HepG2 (cell line): Measurements from ENCODE around the gene LYPD6. TPM values are rescaled to one million over a fixed set of nuclear protein-coding genes. Genes with fewer than 3 reads are reported as not detected.
A peak's percentile ranks its signal among the peaks of the same experiment; 100 is the strongest.

Source experiments
- ATAC-seq: fragments of 200-7000 bp; cut with Tn5 transposase; 3 replicates; pipeline ENCODE4 v1.9.1; 2020; ENCODE audit warnings: mild to moderate bottlenecking, moderate library complexity
- BruUV-seq: library from RNA; stranded (reverse); fragments of 400-500 nt; replicated peaks from 2 replicates; lab custom pipeline; 2021; lab: Mats Ljungman, UMichigan
- CTCF ChIA-PET: fragments of 300-600 bp; formaldehyde crosslinking; extraction: SDS; loops from one replicate; lab custom pipeline; 2021; ENCODE audit warnings: low total read pairs, inconsistent platforms, low intra/inter-chr PET ratio; lab: Yijun Ruan, JAX
- POLR2A ChIA-PET: fragments of 350-600 bp; sonication (Branson Sonifier 250); formaldehyde crosslinking; loops from one replicate; lab custom pipeline; 2020; ENCODE audit warnings: antibody characterized with exemption, inconsistent platforms; lab: Yijun Ruan, JAX
- DNase-seq: peaks from one replicate; pipeline ENCODE4 v3.0.0-alpha.2; 2015; ENCODE audit warnings: low spot score
- FAIRE-seq: peaks from 3 replicates; lab custom pipeline; 2011; peaks lifted over from hg19 to GRCh38; lab: Jason Lieb, UNC
- H2AFZ ChIP-seq: one replicate; pipeline ENCODE4 v1.6.1; 2011; ENCODE audit warnings: low read length, inconsistent platforms
- H3K27ac ChIP-seq: fragments of 300-600 bp; 3 replicates; pipeline ENCODE4 v1.8.0; 2011; ENCODE audit warnings: mixed run types, mild to moderate bottlenecking, mixed read lengths, low read length, inconsistent platforms; ENCODE audit not compliant: insufficient read depth; ENCODE audit errors: extremely low read length
- H3K27me3 ChIP-seq, 2 experiments: fragments of 200-600 bp in 1 of 2; 2 replicates in 1 of 2; 3 replicates in 1 of 2; pipeline versions ENCODE4 v1.6.0 to v1.8.0; 2011; ENCODE audit warnings: low read length in 2 of 2, mild to moderate bottlenecking in 2 of 2, moderate library complexity in 2 of 2, inconsistent platforms in 1 of 2; ENCODE audit not compliant: insufficient read depth in 2 of 2, control insufficient read depth in 1 of 2
- H3K36me3 ChIP-seq, 2 experiments: fragments of 200-600 bp in 1 of 2; replicated peaks in 1 of 2; 2 replicates in 1 of 2; 3 replicates in 1 of 2; pipeline versions ENCODE4 v1.5.1 to v1.8.0; 2011; ENCODE audit warnings: low read length in 2 of 2, inconsistent platforms in 1 of 2; ENCODE audit not compliant: insufficient read depth in 2 of 2, control insufficient read depth in 1 of 2
- H3K4me1 ChIP-seq: 2 replicates; pipeline ENCODE4 v1.5.1; 2012; ENCODE audit warnings: low read length, inconsistent platforms; ENCODE audit not compliant: insufficient read depth
- H3K4me2 ChIP-seq: 2 replicates; pipeline ENCODE4 v1.6.0; 2011; ENCODE audit warnings: low read depth, low read length, inconsistent platforms
- H3K4me3 ChIP-seq, 3 experiments: fragments of 200-600 bp in 1 of 3; sonication (generic), shearing (Covaris generic) in 1 of 3; replicated peaks in 1 of 3; 2 replicates each; pipeline ENCODE4 v1.5.1; 2011 to 2016; ENCODE audit warnings: low read length in 3 of 3, inconsistent platforms in 2 of 3, low read depth in 2 of 3, mild to moderate bottlenecking in 2 of 3, control low read depth in 1 of 3, mixed read lengths in 1 of 3; ENCODE audit not compliant: insufficient read depth in 1 of 3
- H3K79me2 ChIP-seq: one replicate; pipeline ENCODE4 v1.6.1; 2011; ENCODE audit warnings: low read length, inconsistent platforms; ENCODE audit not compliant: insufficient read depth
- H3K9ac ChIP-seq: 2 replicates; pipeline ENCODE4 v1.6.0; 2011; ENCODE audit warnings: mild to moderate bottlenecking, low read depth, low read length, inconsistent platforms; ENCODE audit not compliant: insufficient read depth
- H3K9me3 ChIP-seq: 2 replicates; pipeline ENCODE4 v1.5.1; 2012; ENCODE audit warnings: mild to moderate bottlenecking, low read length
- H4K20me1 ChIP-seq: 2 replicates; pipeline ENCODE4 v1.6.0; 2011; ENCODE audit warnings: inconsistent platforms, mild to moderate bottlenecking, low read length, moderate library complexity; ENCODE audit not compliant: insufficient read depth
- ARNT2 ChIP-seq: sonication (generic); formaldehyde crosslinking; IDR thresholded peaks from 2 replicates; pipeline ENCODE4 v1.8.0; 2022; ENCODE audit warnings: mild to moderate bottlenecking, low read depth, missing genetic modification reagents, moderate library complexity
- ATRX ChIP-seq: sonication (generic); formaldehyde crosslinking; IDR thresholded peaks from 2 replicates; pipeline ENCODE4 v1.4.0; 2020; ENCODE audit warnings: missing genetic modification reagents, borderline replicate concordance
- CHD2 ChIP-seq: IDR thresholded peaks from 2 replicates; pipeline ENCODE4 v1.6.1; 2011; ENCODE audit warnings: low read depth, low read length, improper control_type of control experiment
- HNRNPK ChIP-seq: fragments of 200-400 bp; formaldehyde crosslinking; IDR thresholded peaks from 2 replicates; pipeline ENCODE4 v1.6.1; 2018; ENCODE audit warnings: low read length, low read depth, moderate library complexity, mild to moderate bottlenecking; ENCODE audit not compliant: poor library complexity, severe bottlenecking
- KDM2A ChIP-seq: sonication (generic); formaldehyde crosslinking; IDR thresholded peaks from 2 replicates; pipeline ENCODE4 v1.4.0; 2020; ENCODE audit warnings: low read depth, missing genetic modification reagents, borderline replicate concordance
- KMT2B ChIP-seq: IDR thresholded peaks from 2 replicates; pipeline ENCODE4 v1.6.1; 2016; ENCODE audit warnings: missing genetic modification reagents, missing compliant biosample characterization
- MEIS1 ChIP-seq: sonication (generic); formaldehyde crosslinking; IDR thresholded peaks from 2 replicates; pipeline ENCODE4 v1.9.0; 2021; ENCODE audit warnings: mild to moderate bottlenecking, missing genetic modification reagents, moderate library complexity, borderline replicate concordance
- NFE2L2 ChIP-seq: fragments of 150-350 bp; IDR thresholded peaks from 2 replicates; pipeline ENCODE4 v1.6.1; 2014; ENCODE audit warnings: low read length
- NKX3-1 ChIP-seq: sonication (generic); formaldehyde crosslinking; IDR thresholded peaks from 2 replicates; pipeline ENCODE4 v1.5.0; 2020; ENCODE audit warnings: missing genetic modification reagents
- PCBP2 ChIP-seq: fragments of 200-400 bp; formaldehyde crosslinking; optimal IDR thresholded peaks from 2 replicates; pipeline ENCODE3; 2018; ENCODE audit warnings: low read length, low read depth; ENCODE audit not compliant: poor library complexity, severe bottlenecking
- TP53 ChIP-seq: sonication (generic); formaldehyde crosslinking; conservative IDR thresholded peaks from 2 replicates; pipeline ENCODE4 v1.4.0; 2020; ENCODE audit warnings: missing genetic modification reagents
- ZKSCAN8 ChIP-seq: IDR thresholded peaks from 2 replicates; pipeline ENCODE4 v1.6.1; 2016; ENCODE audit warnings: borderline replicate concordance, missing genetic modification reagents, missing compliant biosample characterization
- ZNF121 ChIP-seq: sonication (generic); formaldehyde crosslinking; IDR thresholded peaks from 2 replicates; pipeline ENCODE4 v1.5.0; 2020; ENCODE audit warnings: mild to moderate bottlenecking, missing genetic modification reagents
- ZNF274 ChIP-seq: sonication (generic); formaldehyde crosslinking; IDR thresholded peaks from 2 replicates; pipeline ENCODE4 v1.5.1; 2020; ENCODE audit warnings: mild to moderate bottlenecking, missing genetic modification reagents
- ZNF337 ChIP-seq: sonication (generic); formaldehyde crosslinking; IDR thresholded peaks from 2 replicates; pipeline ENCODE4 v1.5.1; 2020; ENCODE audit warnings: missing genetic modification reagents, low read depth, mild to moderate bottlenecking, borderline replicate concordance
- ZNF432 ChIP-seq: sonication (generic); formaldehyde crosslinking; IDR thresholded peaks from 2 replicates; pipeline ENCODE4 v1.5.0; 2020; ENCODE audit warnings: missing genetic modification reagents, mild to moderate bottlenecking, borderline replicate concordance
- WGBS: methylation state at CpG from one replicate; pipeline ENCODE4 v1.1.6; 2017; ENCODE audit warnings: low lambda C conversion rate; 5-methylcytosine and 5-hydroxymethylcytosine counted together
- in situ Hi-C: cut with HindIII; loops from 2 replicates; pipeline ENCODE4 v1.10.0; 2017; ENCODE audit warnings: low pct_unique_long_range_greater_than_20kb; ENCODE audit not compliant: extremely low pct_ligation_motif_present
- intact Hi-C: fragments of 100-400 bp; cut with micrococcal nuclease; formaldehyde crosslinking; loops from one replicate; pipeline ENCODE4 v1.10.0; 2022; ENCODE audit not compliant: unreplicated experiment
- polyA plus RNA-seq, 8 experiments: library from polyadenylated mRNA; depleted of rRNA in 3 of 8; stranded (reverse) in 7 of 8; unstranded in 1 of 8; fragments of >200 nt; fragmentation: Illumina TruSeq in 4 of 8; extraction: Trizol in 4 of 8; gene quantifications; 2 replicates each; pipeline versions ENCODE4 v1.2.1 to v1.2.3, GENCODE V29; 2011 to 2016; ENCODE audit warnings: low read depth in 4 of 8, missing spikeins in 1 of 8, mixed read lengths in 1 of 8; ENCODE audit not compliant: insufficient read depth in 1 of 8
- total RNA-seq, 5 experiments: library from RNA; depleted of rRNA; stranded (reverse); fragments of >200 nt; fragmentation: Illumina TruSeq; extraction: Trizol; gene quantifications; 2 replicates each; pipeline ENCODE4 v1.2.3, GENCODE V29; 2016; ENCODE audit warnings: low read depth in 1 of 5
- TF ChIP-seq, protein P1 (sequence below): sonication (generic); formaldehyde crosslinking; IDR thresholded peaks from 2 replicates; pipeline ENCODE4 v1.4.0; 2020; ENCODE audit warnings: mild to moderate bottlenecking, low read depth, missing genetic modification reagents

The LYPD6 gene
- total and polyA plus RNA-seq, 2 of the 13 experiments (the other 11 are each of a cell fraction or from before 2014, with no cell fraction given): 0.01 to 0.07 TPM

DNA sequence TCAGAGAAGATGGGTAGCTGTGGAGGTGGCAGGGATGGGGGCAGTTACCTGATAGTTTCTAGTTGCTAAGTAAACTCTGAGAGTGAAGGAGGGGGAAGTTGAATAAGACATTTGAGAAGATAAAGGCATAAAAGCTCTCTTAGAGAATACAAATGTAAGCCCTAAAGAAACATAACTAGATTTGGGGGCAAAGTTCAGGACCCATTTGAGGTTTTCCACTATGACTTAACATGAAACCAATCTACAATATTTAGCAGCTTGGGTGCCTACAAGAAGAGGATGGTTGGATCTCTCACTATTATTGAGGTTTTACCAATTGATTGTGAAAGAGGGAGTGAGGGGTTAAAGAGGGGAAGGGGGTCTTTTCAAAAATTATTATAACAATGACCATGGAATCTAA lies 34.4 kb upstream of the LYPD6 start:
- in situ Hi-C loops: no loop called here
- H3K9me3 ChIP-seq: no peaks in the 10 kb centered on the region
- no peak overlapping the region for H3K4me3 ChIP-seq
- ChIA-PET POLR2A (no interaction called here), CTCF (no interaction called here)
- H3K4me1 ChIP-seq: no peaks in the 10 kb centered on the region
- BruUV-seq: no TSS peak
- H2AFZ ChIP-seq: no peak overlapping the region
- TF ChIP-seq HNRNPK (peak; percentile 44), ZNF432 (CRISPR knock-in tag) (no peak)
- intact Hi-C loops: no loop called here
- no peak for ATAC-seq
- no peaks in the 10 kb centered on the region for H3K27me3 ChIP-seq
- H3K4me2 ChIP-seq: no peak overlapping the region
- no peak overlapping the region for H3K27ac ChIP-seq
- no peak for DNase-seq
- no peak for FAIRE-seq
- H4K20me1 ChIP-seq: no peaks in the 10 kb centered on the region
- no peaks in the 10 kb centered on the region for H3K79me2 ChIP-seq
- no peak overlapping the region for H3K9ac ChIP-seq
- no peaks in the 10 kb centered on the region for H3K36me3 ChIP-seq

DNA sequence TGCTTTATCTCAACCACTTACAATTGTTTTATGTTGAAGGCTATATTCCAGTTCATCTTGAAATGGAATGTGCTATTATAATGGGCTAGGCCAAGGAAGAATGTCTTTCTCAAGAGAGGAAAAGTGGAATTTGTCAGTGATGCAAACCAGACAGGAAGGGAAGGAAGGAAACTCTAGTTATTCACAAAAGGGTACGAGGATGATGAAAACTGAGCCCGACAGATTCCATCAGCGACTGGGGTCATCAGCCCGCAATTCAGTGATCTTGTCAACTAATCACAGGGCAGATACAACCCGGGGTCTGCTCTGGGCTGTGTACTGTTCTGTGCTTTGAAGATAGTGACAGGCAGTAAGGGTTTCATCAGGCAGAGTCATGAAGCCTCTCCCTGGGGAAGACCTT lies 23.4 kb upstream of the LYPD6 start:
- ATAC-seq: no peak
- FAIRE-seq: no peak
- H3K9me3 ChIP-seq: no peaks in the 10 kb centered on the region
- in situ Hi-C loops: no loop called here
- no peak for DNase-seq
- H4K20me1 ChIP-seq: no peaks in the 10 kb centered on the region
- H3K4me3 ChIP-seq: no peak overlapping the region
- H2AFZ ChIP-seq: no peak overlapping the region
- no peak overlapping the region for H3K9ac ChIP-seq
- no peaks in the 10 kb centered on the region for H3K36me3 ChIP-seq
- BruUV-seq: no TSS peak
- no peak for TF ChIP-seq MEIS1 (CRISPR knock-in tag)
- TF ChIP-seq ZKSCAN8 (CRISPR knock-in tag): no peak
- TF ChIP-seq ZNF121 (CRISPR knock-in tag): no peak
- no peak for TF ChIP-seq PCBP2
- TF ChIP-seq ZNF337 (CRISPR knock-in tag): no peak
- no peak for TF ChIP-seq CHD2
- TF ChIP-seq ATRX (CRISPR knock-in tag): no peak
- TF ChIP-seq, protein P1, sequence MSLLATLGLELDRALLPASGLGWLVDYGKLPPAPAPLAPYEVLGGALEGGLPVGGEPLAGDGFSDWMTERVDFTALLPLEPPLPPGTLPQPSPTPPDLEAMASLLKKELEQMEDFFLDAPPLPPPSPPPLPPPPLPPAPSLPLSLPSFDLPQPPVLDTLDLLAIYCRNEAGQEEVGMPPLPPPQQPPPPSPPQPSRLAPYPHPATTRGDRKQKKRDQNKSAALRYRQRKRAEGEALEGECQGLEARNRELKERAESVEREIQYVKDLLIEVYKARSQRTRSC: no peak
- no peak for TF ChIP-seq KDM2A
- no peak for TF ChIP-seq ZNF274 (CRISPR knock-in tag)
- no peak for TF ChIP-seq TP53
- TF ChIP-seq ARNT2 (CRISPR knock-in tag): no peak
- no peak for TF ChIP-seq NKX3-1 (CRISPR knock-in tag)
- no peak for TF ChIP-seq NFE2L2
- TF ChIP-seq KMT2B (CRISPR knock-in tag): no peak
- TF ChIP-seq, all 625 proteins: peak for 0
- CTCF ChIA-PET: no interaction called here
- intact Hi-C loops: no loop called here
- Histone ChIP-seq H3K4me2 (no peak overlapping the region), H3K79me2 (no peaks in the 10 kb centered on the region), H3K4me1 (no peaks in the 10 kb centered on the region), H3K27ac (no peak overlapping the region), H3K27me3 (0 out of 5 replicates have a peak, but pooled peaks cover 0 to 8% of the 10 kb centered on the region in 2 experiments)
- POLR2A ChIA-PET: no interaction called here
- WGBS: 0% methylated on average over 4 of the region's 5 CpGs
